ENCODE data around the gene HS1BP3. TPM values are rescaled to one million over a fixed set of nuclear protein-coding genes. Genes with fewer than 3 reads are reported as not detected.
A peak's percentile ranks its signal among the peaks of the same experiment; 100 is the strongest.

Gene HS1BP3
- 23.8 TPM for total RNA-seq (ENCODE audit: unreplicated experiment)
- long read RNA-seq, partial matches to known transcripts, result 3 of 7 reads
- long read RNA-seq, other reads (novel, unspliced or antisense), result 2 of 7 reads

DNA sequence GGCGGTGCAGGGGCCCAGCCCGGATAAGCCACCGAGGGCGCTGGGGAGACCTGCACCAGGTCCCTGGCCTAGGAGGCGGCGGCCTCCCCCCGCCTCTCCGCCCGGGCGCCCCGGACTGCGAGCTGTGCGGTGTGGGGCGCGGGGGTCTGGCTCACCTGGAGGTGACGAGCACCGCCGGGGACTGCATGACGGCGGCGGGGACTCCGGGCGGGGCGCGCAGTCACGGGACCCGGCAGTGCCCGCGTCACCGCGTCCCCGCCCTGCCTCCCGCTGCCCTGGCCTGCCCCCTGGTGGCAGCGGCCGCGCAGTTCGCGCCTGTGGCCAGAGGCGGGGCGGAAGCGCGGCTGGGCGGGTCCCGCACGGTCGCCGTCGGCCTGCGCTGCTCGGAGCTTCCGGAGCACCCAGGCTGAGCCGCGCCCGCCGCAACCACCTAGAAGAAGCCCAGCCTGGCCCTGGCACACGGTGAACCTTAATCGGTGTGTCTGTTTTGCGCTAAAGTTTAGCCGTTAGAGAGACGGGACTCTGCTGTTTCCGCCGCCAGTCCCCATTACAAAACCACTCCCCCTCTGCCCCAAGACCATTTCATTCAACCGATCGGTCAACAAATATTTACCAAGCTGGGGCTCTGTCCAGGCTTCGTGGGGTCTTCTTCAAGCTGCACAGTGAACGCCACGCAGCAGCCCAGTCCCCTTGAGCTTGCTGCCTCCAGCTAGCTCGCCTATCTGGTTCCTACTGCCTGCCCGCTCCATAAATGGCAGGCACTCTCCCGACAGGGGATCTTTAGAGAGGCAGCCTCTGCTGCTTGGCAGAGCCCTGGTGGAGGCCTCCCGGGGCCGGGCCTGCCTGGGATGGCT lies at the start of gene HS1BP3:
Gene HS1BP3, minus strand, starts transcription at position 222 of the 854 bp plus-strand sequence. Its CDS starts 35 bp downstream, at position 187.
- H3K9me3 Mint-ChIP-seq (ENCODE audit: unreplicated experiment), result peaks cover 8% of the 10 kb centered on the region
- H3K27me3 Mint-ChIP-seq (ENCODE audit: unreplicated experiment), result peaks cover 17% of the 10 kb centered on the region
- no peaks in the 10 kb centered on the region for H3K36me3 Mint-ChIP-seq (ENCODE audit: unreplicated experiment)
- H3K27ac Mint-ChIP-seq (ENCODE audit: unreplicated experiment), result peak within 1 kb of the TSS; percentile 77
- peak within 1 kb of the TSS; percentile 92 for H3K4me3 Mint-ChIP-seq (ENCODE audit: unreplicated experiment)
- H3K4me1 Mint-ChIP-seq (ENCODE audit: low read depth, unreplicated experiment), result peaks cover 25% of the 10 kb centered on the region
- TF ChIP-seq CTCF (IDR thresholded peaks at IDR 0.05; ENCODE audit: partially characterized antibody, unreplicated experiment), result peak; percentile 94
- DNase-seq, result peak; percentile 90

DNA sequence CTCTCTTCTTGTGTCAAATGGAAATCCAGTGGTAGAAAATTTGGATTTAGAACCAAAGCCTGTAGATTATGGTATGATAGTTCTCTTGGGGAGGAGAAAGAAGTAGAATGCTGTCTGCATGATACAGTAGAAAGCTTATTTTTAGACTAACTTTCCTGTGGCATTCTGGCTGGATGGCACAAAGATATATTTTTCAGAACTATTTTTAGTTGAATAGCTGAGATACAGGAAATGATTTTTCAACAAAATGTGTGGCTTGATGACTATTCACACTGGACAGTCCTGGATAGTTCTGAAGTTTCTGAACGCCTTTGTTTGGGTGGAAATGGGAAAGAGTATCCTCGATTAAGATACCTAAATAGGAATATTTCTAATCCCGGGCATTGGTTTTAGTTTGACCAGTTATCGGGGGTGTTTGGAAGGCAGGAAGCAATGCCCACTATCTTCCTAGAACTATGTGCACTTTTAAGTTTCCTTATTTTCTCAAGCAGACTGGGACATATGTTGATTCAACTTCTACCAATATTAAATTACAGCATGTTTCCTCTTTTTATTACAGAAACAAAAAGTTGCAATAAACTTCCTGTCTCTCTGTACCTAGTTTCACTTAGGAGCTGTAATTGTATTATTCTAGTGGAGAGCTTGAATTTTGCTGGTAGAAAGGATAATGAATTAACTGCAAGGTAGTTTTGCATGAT lies 48.2 kb upstream of the HS1BP3 start:
- Mint-ChIP-seq H3K27ac (ENCODE audit: unreplicated experiment) (no peak overlapping the region), H3K4me1 (ENCODE audit: low read depth, unreplicated experiment) (no peaks in the 10 kb centered on the region), H3K36me3 (ENCODE audit: unreplicated experiment) (no peaks in the 10 kb centered on the region), H3K4me3 (ENCODE audit: unreplicated experiment) (no peak overlapping the region), H3K9me3 (ENCODE audit: unreplicated experiment) (no peaks in the 10 kb centered on the region), H3K27me3 (ENCODE audit: unreplicated experiment) (no peaks in the 10 kb centered on the region)
- no peak for DNase-seq
- TF ChIP-seq CTCF (IDR thresholded peaks at IDR 0.05; ENCODE audit: partially characterized antibody, unreplicated experiment), result no peak

GRCh38 chr2:20697322-20697934 lies 46.5 kb upstream of the HS1BP3 start:
- Mint-ChIP-seq H3K4me1 (ENCODE audit: low read depth, unreplicated experiment) (no peaks in the 10 kb centered on the region), H3K36me3 (ENCODE audit: unreplicated experiment) (no peaks in the 10 kb centered on the region), H3K27me3 (ENCODE audit: unreplicated experiment) (no peaks in the 10 kb centered on the region), H3K9me3 (ENCODE audit: unreplicated experiment) (no peaks in the 10 kb centered on the region), H3K4me3 (ENCODE audit: unreplicated experiment) (no peak overlapping the region), H3K27ac (ENCODE audit: unreplicated experiment) (no peak overlapping the region)
- no peak for DNase-seq
- no peak for TF ChIP-seq CTCF (IDR thresholded peaks at IDR 0.05; ENCODE audit: partially characterized antibody, unreplicated experiment)

DNA sequence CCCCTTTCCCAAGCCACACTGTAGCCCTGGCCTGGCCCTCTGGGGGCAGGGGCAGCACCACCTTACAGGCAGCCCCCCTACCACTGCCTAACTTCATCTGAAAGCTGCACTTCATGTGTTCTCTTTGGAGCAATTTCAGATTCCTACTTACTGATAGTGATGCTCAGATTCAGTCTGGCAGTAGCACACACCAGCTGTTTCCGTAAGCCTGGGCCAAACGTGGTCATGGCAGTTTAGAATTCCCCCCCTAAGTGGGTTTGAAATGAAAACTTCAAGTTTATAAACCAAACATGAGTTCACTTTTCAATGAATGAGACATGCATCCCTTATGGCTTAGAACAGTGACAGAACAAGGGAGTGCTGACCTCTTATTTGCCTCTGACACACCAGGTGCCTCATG lies 45.5 kb upstream of the HS1BP3 start:
- H3K36me3 Mint-ChIP-seq (ENCODE audit: unreplicated experiment), result no peaks in the 10 kb centered on the region
- H3K4me3 Mint-ChIP-seq (ENCODE audit: unreplicated experiment), result no peak overlapping the region
- DNase-seq, result no peak
- H3K9me3 Mint-ChIP-seq (ENCODE audit: unreplicated experiment), result no peaks in the 10 kb centered on the region
- no peak for TF ChIP-seq CTCF (IDR thresholded peaks at IDR 0.05; ENCODE audit: partially characterized antibody, unreplicated experiment)
- H3K4me1 Mint-ChIP-seq (ENCODE audit: low read depth, unreplicated experiment), result no peaks in the 10 kb centered on the region
- H3K27me3 Mint-ChIP-seq (ENCODE audit: unreplicated experiment), result no peaks in the 10 kb centered on the region
- no peak overlapping the region for H3K27ac Mint-ChIP-seq (ENCODE audit: unreplicated experiment)

Measured in glutamatergic neuron (in vitro differentiated cells).